D341Med (cell line): ENCODE results near the gene SHB.

Experiments
- DNase-seq: peaks from one replicate; pipeline ENCODE4 v3.0.0; 2012; ENCODE audit warnings: low spot score

SHB gene

GRCh38 chr9:38024036-38024681 lies 44.9 kb downstream of the SHB start:
- DNase-seq = no peak

- no peak for DNase-seq
These were observed 45.4 kb downstream of the SHB start for GRCh38 chr9:38023661-38024035.

GRCh38 chr9:38022995-38023394 lies 46.0 kb downstream of the SHB start:
- no peak for DNase-seq

- DNase-seq = no peak
These were observed 46.7 kb downstream of the SHB start for GRCh38 chr9:38022203-38022895.

GRCh38 chr9:38020151-38021076 lies 48.6 kb downstream of the SHB start:
- no peak for DNase-seq

- DNase-seq = no peak
These were observed 49.3 kb downstream of the SHB start for GRCh38 chr9:38019731-38020130.

- DNase-seq = no peak
These were observed 49.9 kb downstream of the SHB start for GRCh38 chr9:38018958-38019602.

- DNase-seq = no peak
These were observed 50.6 kb downstream of the SHB start for GRCh38 chr9:38018241-38018957.

GRCh38 chr9:38017885-38018186 lies 51.2 kb downstream of the SHB start:
- DNase-seq = no peak

GRCh38 chr9:38017149-38017884 lies 51.7 kb downstream of the SHB start:
- DNase-seq = no peak

GRCh38 chr9:38016375-38017135 lies 52.5 kb downstream of the SHB start:
- no peak for DNase-seq

GRCh38 chr9:38015906-38016305 lies 53.1 kb downstream of the SHB start:
- DNase-seq = no peak

GRCh38 chr9:38015266-38015665 lies 53.8 kb downstream of the SHB start:
- no peak for DNase-seq

GRCh38 chr9:38012767-38013450 lies 56.1 kb downstream of the SHB start:
- DNase-seq = no peak

GRCh38 chr9:38011991-38012390 lies 57.0 kb downstream of the SHB start:
- no peak for DNase-seq

GRCh38 chr9:38010918-38011704 lies 57.9 kb downstream of the SHB start:
- DNase-seq = no peak

- DNase-seq = no peak
These were observed 59.0 kb downstream of the SHB start for GRCh38 chr9:38009990-38010389.

GRCh38 chr9:38009035-38009501 lies 60.0 kb downstream of the SHB start:
- no peak for DNase-seq
